Progenitor cell of endocrine pancreas (in vitro differentiated cells): Measurements from ENCODE around the gene SAMD7. TPM values are rescaled to one million over a fixed set of nuclear protein-coding genes. Genes with fewer than 3 reads are reported as not detected.

Experiments
- DNase-seq: peaks from one replicate; pipeline ENCODE4 v3.0.0; 2021; ENCODE audit warnings: low spot score; ENCODE audit not compliant: unreplicated experiment
- H3K27ac Mint-ChIP-seq: 2 replicates; pipeline ENCODE4 v1.8.0; 2021; ENCODE audit warnings: mild to moderate bottlenecking, moderate library complexity, mixed read lengths
- H3K27me3 Mint-ChIP-seq: 2 replicates; pipeline ENCODE4 v1.8.0; 2021; ENCODE audit warnings: mixed read lengths
- H3K36me3 Mint-ChIP-seq: 2 replicates; pipeline ENCODE4 v1.8.0; 2022; ENCODE audit warnings: mixed read lengths; ENCODE audit not compliant: insufficient read depth
- H3K4me1 Mint-ChIP-seq: 2 replicates; pipeline ENCODE4 v1.8.0; 2021; ENCODE audit warnings: low read depth, mixed read lengths
- H3K4me3 Mint-ChIP-seq: 2 replicates; pipeline ENCODE4 v1.8.0; 2021; ENCODE audit warnings: low read depth, mild to moderate bottlenecking, moderate library complexity, mixed read lengths
- H3K9me3 Mint-ChIP-seq: 2 replicates; pipeline ENCODE4 v1.8.0; 2021; ENCODE audit warnings: low read depth, mixed read lengths
- total RNA-seq: library from RNA; stranded (reverse); gene quantifications from 2 replicates; pipeline ENCODE4 v1.2.1, GENCODE V29; 2021
- TF ChIP-seq, protein P1 (sequence below): fragments of 200-600 bp; sonication (generic); IDR thresholded peaks from one replicate; pipeline ENCODE4 v1.5.0; 2021; ENCODE audit warnings: antibody characterized with exemption, mild to moderate bottlenecking; ENCODE audit not compliant: unreplicated experiment

The SAMD7 gene
- total RNA-seq, 1 donor from 2014 or later, result not detected

- Mint-ChIP-seq H3K4me1 (no peaks in the 10 kb centered on the region), H3K27ac (no peak overlapping the region), H3K36me3 (no peaks in the 10 kb centered on the region), H3K4me3 (no peak overlapping the region), H3K27me3 (no peaks in the 10 kb centered on the region), H3K9me3 (peaks cover 4% of the 10 kb centered on the region)
- no peak for DNase-seq
- TF ChIP-seq, protein P1, sequence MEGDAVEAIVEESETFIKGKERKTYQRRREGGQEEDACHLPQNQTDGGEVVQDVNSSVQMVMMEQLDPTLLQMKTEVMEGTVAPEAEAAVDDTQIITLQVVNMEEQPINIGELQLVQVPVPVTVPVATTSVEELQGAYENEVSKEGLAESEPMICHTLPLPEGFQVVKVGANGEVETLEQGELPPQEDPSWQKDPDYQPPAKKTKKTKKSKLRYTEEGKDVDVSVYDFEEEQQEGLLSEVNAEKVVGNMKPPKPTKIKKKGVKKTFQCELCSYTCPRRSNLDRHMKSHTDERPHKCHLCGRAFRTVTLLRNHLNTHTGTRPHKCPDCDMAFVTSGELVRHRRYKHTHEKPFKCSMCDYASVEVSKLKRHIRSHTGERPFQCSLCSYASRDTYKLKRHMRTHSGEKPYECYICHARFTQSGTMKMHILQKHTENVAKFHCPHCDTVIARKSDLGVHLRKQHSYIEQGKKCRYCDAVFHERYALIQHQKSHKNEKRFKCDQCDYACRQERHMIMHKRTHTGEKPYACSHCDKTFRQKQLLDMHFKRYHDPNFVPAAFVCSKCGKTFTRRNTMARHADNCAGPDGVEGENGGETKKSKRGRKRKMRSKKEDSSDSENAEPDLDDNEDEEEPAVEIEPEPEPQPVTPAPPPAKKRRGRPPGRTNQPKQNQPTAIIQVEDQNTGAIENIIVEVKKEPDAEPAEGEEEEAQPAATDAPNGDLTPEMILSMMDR, result no peak
Measured at GRCh38 chr3:169879845-169880575, 31.4 kb upstream of the SAMD7 start.

- TF ChIP-seq, protein P1, result no peak
- H3K36me3 Mint-ChIP-seq, result no peaks in the 10 kb centered on the region
- no peaks in the 10 kb centered on the region for H3K27me3 Mint-ChIP-seq
- no peak overlapping the region for H3K27ac Mint-ChIP-seq
- peaks cover under 1% of the 10 kb centered on the region for H3K9me3 Mint-ChIP-seq
- no peaks in the 10 kb centered on the region for H3K4me1 Mint-ChIP-seq
- no peak for DNase-seq
- H3K4me3 Mint-ChIP-seq, result no peak overlapping the region
Measured at GRCh38 chr3:169880576-169881250, 30.7 kb upstream of the SAMD7 start.

DNA sequence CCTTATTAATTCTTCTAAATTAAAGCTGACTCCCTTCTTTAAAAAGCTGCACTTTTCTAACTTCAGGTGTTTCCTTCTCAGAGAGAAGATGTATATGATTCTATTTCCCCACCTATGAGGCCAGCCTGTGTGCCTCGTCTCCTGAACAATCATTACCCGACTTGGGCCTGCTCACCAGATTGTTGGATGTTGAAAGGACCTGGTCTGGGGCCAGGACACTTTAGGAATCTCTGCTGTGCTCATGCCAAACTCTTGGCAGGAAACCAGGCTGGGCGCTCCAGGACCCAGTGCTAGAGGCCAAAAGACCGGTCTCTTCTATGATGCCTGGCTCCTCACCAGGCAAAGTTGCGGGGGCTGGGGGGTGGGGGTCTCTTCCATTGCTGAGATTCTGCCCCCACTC, 24.7 kb upstream of the SAMD7 start:
- no peak for DNase-seq
- no peaks in the 10 kb centered on the region for H3K4me1 Mint-ChIP-seq
- no peak overlapping the region for H3K4me3 Mint-ChIP-seq
- no peaks in the 10 kb centered on the region for H3K27me3 Mint-ChIP-seq
- H3K36me3 Mint-ChIP-seq, result no peaks in the 10 kb centered on the region
- H3K27ac Mint-ChIP-seq, result no peak overlapping the region
- TF ChIP-seq, protein P1, result no peak
- H3K9me3 Mint-ChIP-seq, result no peaks in the 10 kb centered on the region

- no peak overlapping the region for H3K4me3 Mint-ChIP-seq
- H3K9me3 Mint-ChIP-seq, result no peaks in the 10 kb centered on the region
- H3K36me3 Mint-ChIP-seq, result no peaks in the 10 kb centered on the region
- H3K27ac Mint-ChIP-seq, result no peak overlapping the region
- H3K27me3 Mint-ChIP-seq, result no peaks in the 10 kb centered on the region
- no peak for DNase-seq
- no peaks in the 10 kb centered on the region for H3K4me1 Mint-ChIP-seq
- TF ChIP-seq, protein P1, result no peak
Measured at GRCh38 chr3:169891886-169892285, 19.5 kb upstream of the SAMD7 start.

DNA sequence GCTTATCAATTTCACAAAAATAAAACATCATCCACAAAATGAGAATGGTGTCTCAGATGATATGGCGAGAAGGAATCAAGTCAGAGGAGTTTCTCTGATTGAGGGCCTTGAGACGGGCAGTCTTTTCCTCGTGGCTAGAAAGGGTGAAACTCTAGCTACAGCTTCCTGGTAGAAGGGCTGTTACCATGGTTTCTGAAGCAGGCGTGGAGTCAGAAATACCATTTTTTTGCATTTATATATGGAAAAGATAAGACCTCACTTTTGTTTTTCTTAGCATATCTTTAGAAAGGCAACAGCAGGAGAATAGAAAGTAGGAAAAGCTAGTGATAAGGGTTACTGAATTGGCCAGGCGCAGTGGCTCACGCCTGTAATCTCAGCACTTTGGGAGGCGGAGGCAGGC, 17.3 kb upstream of the SAMD7 start:
- Mint-ChIP-seq H3K4me3 (no peak overlapping the region), H3K36me3 (no peaks in the 10 kb centered on the region), H3K27ac (no peak overlapping the region), H3K9me3 (no peaks in the 10 kb centered on the region), H3K4me1 (no peaks in the 10 kb centered on the region), H3K27me3 (no peaks in the 10 kb centered on the region)
- TF ChIP-seq, protein P1, result no peak
- DNase-seq, result no peak
